ENCODE results near the gene GSTP1.
A peak's percentile ranks its signal among the peaks of the same experiment; 100 is the strongest.

GSTP1 gene

GRCh38 chr11:67630943-67631331 lies 47.3 kb downstream of the GSTP1 start:
- H3K9ac ChIP-seq (ENCODE audit: insufficient read length, low read depth): peak overlapping the region; percentile 83
- no peaks in the 10 kb centered on the region for H3K27me3 ChIP-seq (ENCODE audit: insufficient read depth, insufficient read length)
- H3K36me3 ChIP-seq (ENCODE audit: insufficient read depth, insufficient read length, low read length): peaks cover 4% of the 10 kb centered on the region
- TF ChIP-seq ZNF274 (IDR thresholded peaks at IDR 0.05; ENCODE audit: low read depth, low read length) (no peak), SUZ12 (IDR thresholded peaks at IDR 0.05; ENCODE audit: extremely low read depth, insufficient read depth, insufficient read length) (no peak), YY1 (IDR thresholded peaks at IDR 0.05; ENCODE audit: insufficient read depth, insufficient read length) (no peak)
- H3K4me3 ChIP-seq (ENCODE audit: insufficient read length, low read depth): peak overlapping the region; percentile 53
- no peaks in the 10 kb centered on the region for H3K9me3 ChIP-seq (ENCODE audit: insufficient read depth, low read length)
- peaks cover 16% of the 10 kb centered on the region for H3K4me1 ChIP-seq (ENCODE audit: insufficient read depth, insufficient read length)
- no peak for DNase-seq (ENCODE audit: low read depth, low spot score)

DNA sequence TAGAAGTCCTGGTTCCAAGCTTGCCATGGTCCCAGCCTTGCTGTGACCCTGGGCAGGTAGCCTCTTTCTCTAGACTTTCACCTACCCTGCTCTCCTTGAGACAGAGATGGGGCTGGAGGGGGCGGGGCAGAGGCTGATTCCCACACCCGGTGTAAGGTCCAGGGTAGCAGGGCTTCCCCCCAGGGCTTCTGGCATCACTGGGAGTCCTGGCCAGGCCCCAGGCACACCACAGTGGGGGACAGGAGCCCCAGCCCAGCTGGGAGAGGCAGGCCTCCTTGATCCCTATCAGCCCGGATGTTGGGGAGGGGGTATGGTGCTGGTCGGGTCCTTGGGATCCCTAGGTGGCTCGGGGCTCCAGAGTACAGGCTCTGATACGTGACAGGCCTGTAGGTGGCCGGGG lies 47.8 kb downstream of the GSTP1 start:
- peaks cover 16% of the 10 kb centered on the region for H3K4me1 ChIP-seq (ENCODE audit: insufficient read depth, insufficient read length)
- no peaks in the 10 kb centered on the region for H3K9me3 ChIP-seq (ENCODE audit: insufficient read depth, low read length)
- TF ChIP-seq ZNF274 (IDR thresholded peaks at IDR 0.05; ENCODE audit: low read depth, low read length) (no peak), YY1 (IDR thresholded peaks at IDR 0.05; ENCODE audit: insufficient read depth, insufficient read length) (no peak), SUZ12 (IDR thresholded peaks at IDR 0.05; ENCODE audit: extremely low read depth, insufficient read depth, insufficient read length) (no peak)
- H3K27me3 ChIP-seq (ENCODE audit: insufficient read depth, insufficient read length): no peaks in the 10 kb centered on the region
- H3K9ac ChIP-seq (ENCODE audit: insufficient read length, low read depth): peak overlapping the region; percentile 83
- H3K36me3 ChIP-seq (ENCODE audit: insufficient read depth, insufficient read length, low read length): peaks cover 4% of the 10 kb centered on the region
- H3K4me3 ChIP-seq (ENCODE audit: insufficient read length, low read depth): peak overlapping the region; percentile 53
- no peak for DNase-seq (ENCODE audit: low read depth, low spot score)

DNA sequence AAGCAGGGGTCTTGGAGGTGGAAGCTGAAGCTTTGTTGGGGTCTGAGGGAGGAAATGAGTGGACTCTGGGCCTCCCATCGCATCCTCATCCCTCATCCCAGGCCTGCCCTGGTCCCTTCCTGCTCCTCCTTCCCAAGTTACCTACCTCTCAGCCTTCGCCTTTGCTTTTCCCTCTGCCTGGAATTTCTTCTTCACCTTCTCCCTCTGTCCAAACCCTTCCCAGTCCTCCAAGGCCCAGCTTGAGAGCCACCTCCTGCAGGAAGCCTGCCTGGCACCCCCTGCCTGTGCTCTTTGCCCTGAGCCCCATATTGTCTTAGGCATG lies 48.2 kb downstream of the GSTP1 start:
- TF ChIP-seq ZNF274 (IDR thresholded peaks at IDR 0.05; ENCODE audit: low read depth, low read length) (no peak), YY1 (IDR thresholded peaks at IDR 0.05; ENCODE audit: insufficient read depth, insufficient read length) (no peak), SUZ12 (IDR thresholded peaks at IDR 0.05; ENCODE audit: extremely low read depth, insufficient read depth, insufficient read length) (no peak)
- DNase-seq (ENCODE audit: low read depth, low spot score): no peak

GRCh38 chr11:67632175-67632981 lies 48.8 kb downstream of the GSTP1 start:
- Histone ChIP-seq H3K4me3 (ENCODE audit: insufficient read length, low read depth) (peak overlapping the region; percentile 53), H3K9me3 (ENCODE audit: insufficient read depth, low read length) (no peaks in the 10 kb centered on the region), H3K9ac (ENCODE audit: insufficient read length, low read depth) (peak overlapping the region; percentile 83), H3K36me3 (ENCODE audit: insufficient read depth, insufficient read length, low read length) (no peaks in the 10 kb centered on the region), H3K4me1 (ENCODE audit: insufficient read depth, insufficient read length) (peaks cover 16% of the 10 kb centered on the region), H3K27me3 (ENCODE audit: insufficient read depth, insufficient read length) (no peaks in the 10 kb centered on the region)
- TF ChIP-seq YY1 (IDR thresholded peaks at IDR 0.05; ENCODE audit: insufficient read depth, insufficient read length) (no peak), ZNF274 (IDR thresholded peaks at IDR 0.05; ENCODE audit: low read depth, low read length) (no peak), SUZ12 (IDR thresholded peaks at IDR 0.05; ENCODE audit: extremely low read depth, insufficient read depth, insufficient read length) (no peak)
- DNase-seq (ENCODE audit: low read depth, low spot score): no peak

More for the DNA sequence above, 48.2 kb downstream of the GSTP1 start:
- no peaks in the 10 kb centered on the region for H3K27me3 ChIP-seq (ENCODE audit: insufficient read depth, insufficient read length)
- H3K9ac ChIP-seq (ENCODE audit: insufficient read length, low read depth): peak overlapping the region; percentile 83
- peak overlapping the region; percentile 53 for H3K4me3 ChIP-seq (ENCODE audit: insufficient read length, low read depth)
- no peaks in the 10 kb centered on the region for H3K9me3 ChIP-seq (ENCODE audit: insufficient read depth, low read length)
- H3K36me3 ChIP-seq (ENCODE audit: insufficient read depth, insufficient read length, low read length): peaks cover 4% of the 10 kb centered on the region
- peaks cover 16% of the 10 kb centered on the region for H3K4me1 ChIP-seq (ENCODE audit: insufficient read depth, insufficient read length)

GRCh38 chr11:67632982-67633755 lies 49.6 kb downstream of the GSTP1 start:
- Histone ChIP-seq H3K9ac (ENCODE audit: insufficient read length, low read depth) (no peak overlapping the region), H3K9me3 (ENCODE audit: insufficient read depth, low read length) (no peaks in the 10 kb centered on the region), H3K4me3 (ENCODE audit: insufficient read length, low read depth) (no peak overlapping the region), H3K36me3 (ENCODE audit: insufficient read depth, insufficient read length, low read length) (no peaks in the 10 kb centered on the region), H3K27me3 (ENCODE audit: insufficient read depth, insufficient read length) (no peaks in the 10 kb centered on the region), H3K4me1 (ENCODE audit: insufficient read depth, insufficient read length) (peaks cover 16% of the 10 kb centered on the region)
- DNase-seq (ENCODE audit: low read depth, low spot score): no peak
- no peak for TF ChIP-seq SUZ12 (IDR thresholded peaks at IDR 0.05; ENCODE audit: extremely low read depth, insufficient read depth, insufficient read length)

DNA sequence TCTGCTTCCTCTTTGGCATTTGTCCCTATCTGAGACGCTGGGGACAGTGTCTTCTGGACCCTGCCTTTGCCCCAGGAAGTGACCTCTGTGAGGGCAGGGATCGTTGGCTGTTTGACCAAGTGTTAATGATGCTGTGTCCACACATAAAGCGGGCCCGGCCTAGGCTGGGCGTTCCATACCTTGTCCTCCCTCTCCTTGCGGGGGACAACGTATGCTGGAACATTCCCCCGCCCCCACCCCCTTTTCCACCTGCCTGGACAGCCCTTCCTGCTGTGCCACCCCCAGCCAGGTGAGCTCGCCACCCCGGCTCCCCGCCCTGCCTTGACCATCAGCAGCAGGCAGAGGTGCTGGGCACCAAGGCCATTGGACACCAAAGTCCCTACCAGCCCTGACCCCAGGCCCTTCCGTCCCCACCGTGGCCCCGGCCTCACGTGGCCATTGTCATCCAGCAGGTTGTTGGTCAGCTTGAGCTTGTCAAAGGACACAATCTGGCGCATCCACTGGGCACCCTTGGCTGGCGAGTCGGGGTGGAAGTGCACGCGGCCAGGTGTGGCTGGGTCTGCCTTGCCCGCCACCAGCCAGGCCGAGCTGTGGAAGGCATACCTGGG lies 50.2 kb downstream of the GSTP1 start:
- Histone ChIP-seq H3K4me1 (ENCODE audit: insufficient read depth, insufficient read length) (peaks cover 19% of the 10 kb centered on the region), H3K9ac (ENCODE audit: insufficient read length, low read depth) (peak overlapping the region; percentile 45), H3K9me3 (ENCODE audit: insufficient read depth, low read length) (no peaks in the 10 kb centered on the region), H3K36me3 (ENCODE audit: insufficient read depth, insufficient read length, low read length) (no peaks in the 10 kb centered on the region), H3K27me3 (ENCODE audit: insufficient read depth, insufficient read length) (peaks cover under 1% of the 10 kb centered on the region), H3K4me3 (ENCODE audit: insufficient read length, low read depth) (no peak overlapping the region)
- TF ChIP-seq ZNF274 (IDR thresholded peaks at IDR 0.05; ENCODE audit: low read depth, low read length): no peak
- no peak for TF ChIP-seq YY1 (IDR thresholded peaks at IDR 0.05; ENCODE audit: insufficient read depth, insufficient read length)
- no peak for TF ChIP-seq SUZ12 (IDR thresholded peaks at IDR 0.05; ENCODE audit: extremely low read depth, insufficient read depth, insufficient read length)
- no peak for DNase-seq (ENCODE audit: low read depth, low spot score)
